ENCODE data around the gene ZNF784.

- TF ChIP-seq CTCF (IDR thresholded peaks at IDR 0.05) (no peak), EP300 (IDR thresholded peaks at IDR 0.05) (no peak), POLR2A (IDR thresholded peaks at IDR 0.05) (no peak)
Observed at GRCh38 chr19:55598034-55598433, 26.3 kb downstream of the ZNF784 start.

All from tibial nerve (tissue), 4 donors.